ENCODE results near the gene RGS12.

GRCh38 chr4:3335982-3336381 is 43.2 kb downstream of the RGS12 start:
- TF ChIP-seq CTCF (IDR thresholded peaks at IDR 0.05): no peak
- no peak for TF ChIP-seq POLR2A (IDR thresholded peaks at IDR 0.05)
